ENCODE measurements around the gene ZNF419.
"Not testable (repeated sequence)": the region's sequence is repeated elsewhere in the genome, so short reads cannot be mapped to it uniquely, and the experiment has no call there.

Gene ZNF419

DNA sequence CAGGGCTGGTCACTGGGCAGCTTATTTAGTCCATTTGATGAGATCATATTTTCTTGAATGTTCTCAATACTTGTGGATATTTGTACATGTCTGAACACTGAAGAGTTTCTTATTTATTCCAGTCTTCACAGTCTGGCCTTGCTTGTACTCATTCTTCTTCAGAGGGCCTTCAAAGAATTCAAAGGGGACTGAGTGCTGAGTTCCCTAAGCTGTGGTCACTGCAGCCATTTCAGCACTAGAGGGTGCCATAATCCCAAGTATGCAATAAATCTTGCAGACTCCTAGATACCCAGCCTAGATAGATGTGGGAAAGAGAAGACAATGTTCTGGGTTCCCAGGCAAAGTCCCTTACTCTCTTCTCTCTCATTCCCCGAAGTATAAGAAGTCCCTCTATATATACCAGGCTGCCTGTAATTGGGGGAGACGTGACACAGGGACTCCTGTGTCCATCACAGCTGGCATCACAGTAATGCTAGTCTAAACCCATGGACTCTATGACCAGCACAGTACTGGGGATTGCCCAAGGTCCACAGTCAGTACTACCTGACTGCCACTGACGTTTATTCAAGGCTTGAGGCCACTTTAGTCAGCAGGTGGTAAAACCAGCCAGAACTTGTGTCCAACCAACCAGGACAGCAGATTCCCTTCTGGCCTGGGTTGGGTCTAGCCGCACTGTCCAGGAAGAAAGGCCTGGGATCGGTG is 21.7 kb upstream of the ZNF419 start:
- TF ChIP-seq, protein P1, sequence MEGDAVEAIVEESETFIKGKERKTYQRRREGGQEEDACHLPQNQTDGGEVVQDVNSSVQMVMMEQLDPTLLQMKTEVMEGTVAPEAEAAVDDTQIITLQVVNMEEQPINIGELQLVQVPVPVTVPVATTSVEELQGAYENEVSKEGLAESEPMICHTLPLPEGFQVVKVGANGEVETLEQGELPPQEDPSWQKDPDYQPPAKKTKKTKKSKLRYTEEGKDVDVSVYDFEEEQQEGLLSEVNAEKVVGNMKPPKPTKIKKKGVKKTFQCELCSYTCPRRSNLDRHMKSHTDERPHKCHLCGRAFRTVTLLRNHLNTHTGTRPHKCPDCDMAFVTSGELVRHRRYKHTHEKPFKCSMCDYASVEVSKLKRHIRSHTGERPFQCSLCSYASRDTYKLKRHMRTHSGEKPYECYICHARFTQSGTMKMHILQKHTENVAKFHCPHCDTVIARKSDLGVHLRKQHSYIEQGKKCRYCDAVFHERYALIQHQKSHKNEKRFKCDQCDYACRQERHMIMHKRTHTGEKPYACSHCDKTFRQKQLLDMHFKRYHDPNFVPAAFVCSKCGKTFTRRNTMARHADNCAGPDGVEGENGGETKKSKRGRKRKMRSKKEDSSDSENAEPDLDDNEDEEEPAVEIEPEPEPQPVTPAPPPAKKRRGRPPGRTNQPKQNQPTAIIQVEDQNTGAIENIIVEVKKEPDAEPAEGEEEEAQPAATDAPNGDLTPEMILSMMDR (conservative IDR thresholded peaks at IDR 0.05; ENCODE audit: low read depth, low read length) = peak; percentile 39
- peak; percentile 25 for DNase-seq (ENCODE audit: low read depth)

GRCh38 chr19:57466489-57466888 is 21.1 kb upstream of the ZNF419 start:
- TF ChIP-seq, protein P1 (conservative IDR thresholded peaks at IDR 0.05; ENCODE audit: low read depth, low read length) = no peak
- no peak for DNase-seq (ENCODE audit: low read depth)
- no peak overlapping the region for H3K4me3 ChIP-seq (ENCODE audit: low read depth, low read length)

More for the DNA sequence above, 21.7 kb upstream of the ZNF419 start:
- no peak overlapping the region for H3K4me3 ChIP-seq (ENCODE audit: low read depth, low read length)

- TF ChIP-seq, protein P1 (conservative IDR thresholded peaks at IDR 0.05; ENCODE audit: low read depth, low read length) = no peak
- no peak overlapping the region for H3K4me3 ChIP-seq (ENCODE audit: low read depth, low read length)
- peak; percentile 21 for DNase-seq (ENCODE audit: low read depth)
Measured at GRCh38 chr19:57473646-57474045, 13.9 kb upstream of the ZNF419 start.

DNA sequence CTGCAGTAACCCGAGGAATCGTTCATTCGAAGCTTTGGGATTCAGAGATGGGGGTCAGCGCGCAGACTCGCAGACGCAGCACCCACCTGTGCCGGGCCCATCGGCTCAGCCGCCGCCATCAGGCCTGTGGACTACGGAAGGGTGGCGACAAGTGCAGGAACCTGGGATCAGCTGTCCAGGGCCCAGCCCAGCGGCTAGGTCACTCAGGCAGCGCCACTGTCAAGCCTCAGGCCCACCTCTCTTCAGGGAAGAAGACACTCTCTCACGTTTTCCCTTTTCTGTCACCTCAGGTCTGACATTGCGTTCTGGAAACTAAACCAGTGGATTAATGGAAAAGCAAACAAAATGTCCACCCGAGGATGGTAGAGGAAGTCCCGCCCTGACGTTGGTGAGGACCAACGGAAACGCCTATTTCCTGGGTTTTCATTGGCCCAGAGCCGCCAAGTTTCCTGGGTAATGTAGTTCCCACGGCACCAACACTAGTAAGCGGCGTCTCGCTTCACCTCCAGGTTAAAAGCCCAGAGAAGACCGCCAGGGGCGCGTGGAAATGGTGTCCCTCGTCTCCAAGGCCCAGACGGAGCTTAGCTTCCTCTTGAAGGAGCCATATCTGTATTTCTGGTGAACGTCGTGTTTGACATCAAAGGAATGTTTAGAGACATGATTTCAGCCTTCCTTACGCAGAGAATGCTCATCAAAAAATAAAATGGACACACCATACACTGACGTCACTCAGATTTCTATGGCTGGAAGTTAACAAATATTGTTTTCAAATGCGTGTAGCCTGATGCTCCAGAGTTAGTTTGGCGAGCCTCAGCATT is 10.2 kb upstream of the ZNF419 start, which contains the start of gene ZNF772:
ZNF772 (minus strand) TSS at position 376 of the 818 bp plus-strand sequence; CDS start at position 119, 257 bp downstream.
- TF ChIP-seq, protein P1 (conservative IDR thresholded peaks at IDR 0.05; ENCODE audit: low read depth, low read length) = peak; percentile 60
- peak within 1 kb of the TSS; percentile 89 for H3K4me3 ChIP-seq (ENCODE audit: low read depth, low read length)
- peak; percentile 94 for DNase-seq (ENCODE audit: low read depth)

- H3K4me3 ChIP-seq (ENCODE audit: low read depth, low read length) = peak overlapping the region; percentile 53
- DNase-seq (ENCODE audit: low read depth) = peak; percentile 41
Measured at GRCh38 chr19:57488299-57488644, 722 bp downstream of the ZNF419 start.

DNA sequence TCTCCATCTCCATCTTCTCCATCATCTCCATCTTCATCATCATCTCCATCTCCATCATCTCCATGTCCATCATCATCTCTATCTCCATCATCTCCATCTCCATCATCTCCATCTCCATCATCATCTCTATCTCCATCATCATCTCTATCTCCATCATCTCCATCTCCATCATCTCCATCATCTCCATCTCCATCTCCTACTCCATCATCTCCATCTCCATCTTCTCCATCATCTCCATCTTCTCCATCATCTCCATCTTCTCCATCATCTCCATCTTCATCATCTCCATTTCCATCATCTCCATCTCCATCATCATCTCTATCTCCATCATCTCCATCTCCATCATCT is 11.8 kb downstream of the ZNF419 start:
- not testable (repeated sequence) for H3K4me3 ChIP-seq (ENCODE audit: low read depth, low read length); DNase-seq (ENCODE audit: low read depth)

- peak within 1 kb of the TSS; percentile 80 for H3K4me3 ChIP-seq (ENCODE audit: low read depth, low read length)
- DNase-seq (ENCODE audit: low read depth) = peak; percentile 98
Measured at GRCh38 chr19:57499680-57500395, 12.3 kb downstream of the ZNF419 start, which contains the start of gene ZNF773. TSS of gene ZNF773 (plus strand) at chr19:57499938. CDS start at chr19:57500081, 143 bp downstream.

DNA sequence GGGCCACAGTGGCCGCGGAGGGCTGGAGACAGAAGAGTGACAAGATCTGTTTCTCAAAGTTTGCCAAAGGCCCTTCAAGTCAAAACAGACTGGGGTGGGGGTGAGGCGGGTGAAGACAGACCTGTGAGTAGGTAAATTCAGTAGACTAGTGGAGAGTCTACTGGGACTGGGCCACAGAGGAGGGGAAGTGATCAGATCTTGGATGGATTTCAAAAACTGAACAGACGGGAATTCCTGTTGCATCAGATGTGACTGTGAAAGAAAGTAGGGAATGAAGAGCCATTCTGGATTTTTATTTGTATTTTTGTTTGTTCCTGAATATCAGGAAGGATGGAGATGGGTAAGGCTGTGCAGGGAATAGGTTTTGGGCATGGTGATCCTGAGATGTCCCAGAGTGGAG is 12.8 kb downstream of the ZNF419 start:
- peak; percentile 74 for DNase-seq (ENCODE audit: low read depth)
- H3K4me3 ChIP-seq (ENCODE audit: low read depth, low read length) = peak overlapping the region; percentile 48
